GM19238 (cell line): Measurements from ENCODE around the gene ELMO3.

ENCODE experiments used
- DNase-seq: peaks from one replicate; pipeline ENCODE4 v3.0.0; 2011; ENCODE audit warnings: low spot score; ENCODE audit not compliant: insufficient read length

The ELMO3 gene

GRCh38 chr16:67196881-67197280 is 2.0 kb upstream of the ELMO3 start:
- DNase-seq = no peak

GRCh38 chr16:67197704-67198103 is 1.2 kb upstream of the ELMO3 start:
- no peak for DNase-seq

- no peak for DNase-seq
These were observed 645 bp upstream of the ELMO3 start for GRCh38 chr16:67198238-67198734.

- no peak for DNase-seq
These were observed 872 bp downstream of the ELMO3 start for GRCh38 chr16:67199808-67200198.

- no peak for DNase-seq
These were observed 1.6 kb downstream of the ELMO3 start for GRCh38 chr16:67200491-67200890.

- DNase-seq = no peak
These were observed 2.7 kb downstream of the ELMO3 start for GRCh38 chr16:67201411-67202345.

- no peak for DNase-seq
These were observed 3.5 kb downstream of the ELMO3 start for GRCh38 chr16:67202426-67202825.

GRCh38 chr16:67202956-67203493 is 4.1 kb downstream of the ELMO3 start:
- no peak for DNase-seq

GRCh38 chr16:67204076-67204475 is 5.1 kb downstream of the ELMO3 start:
- no peak for DNase-seq

GRCh38 chr16:67206129-67206837 is 7.4 kb downstream of the ELMO3 start:
- DNase-seq = no peak

GRCh38 chr16:67206838-67207248 is 7.9 kb downstream of the ELMO3 start:
- DNase-seq = no peak

- no peak for DNase-seq
These were observed 8.5 kb downstream of the ELMO3 start for GRCh38 chr16:67207249-67208091.

- DNase-seq = no peak
These were observed 9.4 kb downstream of the ELMO3 start for GRCh38 chr16:67208154-67208896.

GRCh38 chr16:67209565-67209964 is 10.6 kb downstream of the ELMO3 start:
- DNase-seq = no peak

- no peak for DNase-seq
These were observed 11.4 kb downstream of the ELMO3 start for GRCh38 chr16:67210069-67210937.

- no peak for DNase-seq
These were observed 12.7 kb downstream of the ELMO3 start for GRCh38 chr16:67211674-67212073.

GRCh38 chr16:67212766-67213165 is 13.8 kb downstream of the ELMO3 start:
- no peak for DNase-seq

GRCh38 chr16:67213197-67214019 is 14.5 kb downstream of the ELMO3 start:
- DNase-seq = no peak

- DNase-seq = no peak
These were observed 16.8 kb downstream of the ELMO3 start for GRCh38 chr16:67215706-67216105.
